Stimulated activated CD8-positive, alpha-beta memory T cell treated with anti-CD3 and anti-CD28 coated beads, Interleukin-15, amount 100 ng/mL, for 4 hours (primary cell): ENCODE data around the gene FMN2.

ENCODE experiments used
- DNase-seq, 2 donors: peaks; one replicate each; pipeline ENCODE4 v3.0.0-alpha.2; 2020; ENCODE audit warnings: low read depth in 2 of 2

The FMN2 gene

GRCh38 chr1:240198376-240198775 lies 106.7 kb downstream of the FMN2 start:
- no peak for DNase-seq

DNA sequence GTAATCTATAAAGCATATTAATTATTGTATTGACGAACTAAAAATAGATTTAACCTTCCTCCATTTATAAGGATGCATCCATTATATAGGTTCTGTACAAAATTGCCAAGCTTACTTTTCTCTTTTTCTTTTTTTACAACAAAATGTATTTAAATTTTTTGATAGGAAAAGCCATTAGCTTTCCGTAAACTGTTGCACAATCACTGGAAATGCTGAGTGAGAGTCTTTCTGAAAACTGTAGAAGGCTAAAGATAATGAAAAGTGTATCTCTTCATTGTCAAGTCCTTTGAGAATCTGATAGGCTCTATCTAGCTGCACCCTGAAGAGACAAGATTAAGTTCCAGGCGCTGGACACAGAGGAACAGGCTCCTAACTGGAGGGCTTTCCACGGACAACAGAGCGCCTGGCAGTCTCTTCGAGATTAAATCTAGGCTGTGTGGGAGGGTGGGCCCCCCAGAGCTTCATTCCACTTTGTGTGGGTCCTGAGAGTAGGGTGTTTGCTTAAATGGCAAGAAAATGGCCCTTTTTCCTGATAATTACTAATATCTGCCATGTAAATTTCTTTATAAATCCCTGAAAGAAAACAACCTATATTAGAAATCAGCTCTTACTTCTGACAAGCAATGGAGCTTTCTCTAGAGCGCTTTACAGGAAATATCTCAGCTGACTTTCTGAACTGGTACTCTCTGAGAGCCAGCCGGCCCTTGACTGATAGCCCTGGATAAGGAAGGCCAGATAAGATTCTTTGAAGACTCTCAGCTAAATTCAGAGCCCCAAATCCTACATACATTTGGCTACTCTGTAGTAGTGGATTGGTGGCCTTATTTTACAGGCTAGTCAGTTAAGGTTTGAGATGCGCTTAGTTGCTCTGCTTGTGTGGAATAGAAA lies 108.3 kb downstream of the FMN2 start:
- DNase-seq: no peak

DNA sequence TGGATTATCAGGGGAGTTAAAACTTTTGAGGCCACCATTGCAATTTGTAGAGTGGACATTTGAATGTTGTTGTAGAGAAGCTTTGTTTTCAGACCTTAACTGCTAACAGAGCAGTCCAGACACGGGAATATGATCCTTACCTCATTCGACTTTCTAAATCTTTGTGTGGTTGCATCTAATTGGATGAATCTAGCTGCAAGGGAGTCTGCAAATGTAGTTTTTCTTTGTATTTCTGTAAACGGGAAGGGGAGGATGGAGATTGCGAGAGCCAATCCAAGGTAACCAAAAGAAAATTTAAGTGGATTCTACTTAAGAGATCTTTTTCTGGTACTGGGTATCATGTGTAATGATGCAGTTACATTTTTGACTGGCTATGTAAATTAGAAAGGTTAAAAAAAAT lies 110.2 kb downstream of the FMN2 start:
- DNase-seq: no peak

DNA sequence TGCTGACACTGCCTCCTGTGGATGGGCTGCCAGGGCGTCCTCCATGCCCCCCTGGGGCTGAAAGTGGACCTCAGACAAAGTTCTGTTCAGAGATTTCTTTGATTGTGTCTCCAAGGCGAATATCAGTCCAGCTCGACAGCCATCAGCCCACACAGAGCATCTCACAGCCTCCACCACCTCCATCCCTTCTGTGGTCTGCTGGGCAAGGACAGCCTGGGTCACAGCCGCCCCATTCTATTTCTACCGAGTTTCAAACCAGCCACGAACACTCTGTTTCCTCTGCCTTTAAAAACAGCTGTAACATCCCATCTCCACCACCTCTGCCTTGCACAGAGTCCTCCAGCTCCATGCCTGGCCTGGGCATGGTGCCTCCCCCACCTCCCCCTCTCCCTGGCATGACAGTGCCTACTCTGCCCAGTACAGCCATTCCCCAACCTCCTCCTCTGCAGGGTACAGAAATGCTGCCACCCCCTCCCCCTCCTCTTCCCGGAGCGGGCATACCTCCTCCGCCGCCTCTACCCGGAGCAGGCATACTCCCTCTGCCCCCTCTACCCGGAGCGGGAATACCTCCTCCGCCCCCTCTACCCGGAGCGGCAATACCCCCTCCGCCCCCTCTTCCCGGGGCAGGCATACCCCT lies 115.5 kb downstream of the FMN2 start:
- no peak for DNase-seq

GRCh38 chr1:240210026-240210425 lies 118.3 kb downstream of the FMN2 start:
- no peak for DNase-seq

DNA sequence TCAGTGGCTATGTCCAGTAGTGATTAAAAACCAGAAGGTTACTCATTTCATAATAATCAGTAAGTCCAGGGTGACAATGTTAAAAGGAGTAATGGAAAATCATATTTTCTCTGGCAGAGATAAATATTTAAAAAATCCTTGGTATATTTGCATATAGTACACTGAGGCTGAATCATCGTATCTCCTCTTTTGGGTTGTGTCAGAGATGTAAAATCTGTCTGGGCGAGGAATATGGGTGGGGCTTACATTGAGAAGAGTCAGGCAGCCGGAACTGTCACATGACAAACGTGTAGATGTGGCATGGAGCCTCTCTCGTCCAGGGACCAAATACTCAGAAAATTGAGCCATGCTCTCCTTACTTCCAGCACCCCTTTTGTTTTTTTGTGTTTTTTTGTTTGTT lies 120.9 kb downstream of the FMN2 start:
- DNase-seq: no peak

DNA sequence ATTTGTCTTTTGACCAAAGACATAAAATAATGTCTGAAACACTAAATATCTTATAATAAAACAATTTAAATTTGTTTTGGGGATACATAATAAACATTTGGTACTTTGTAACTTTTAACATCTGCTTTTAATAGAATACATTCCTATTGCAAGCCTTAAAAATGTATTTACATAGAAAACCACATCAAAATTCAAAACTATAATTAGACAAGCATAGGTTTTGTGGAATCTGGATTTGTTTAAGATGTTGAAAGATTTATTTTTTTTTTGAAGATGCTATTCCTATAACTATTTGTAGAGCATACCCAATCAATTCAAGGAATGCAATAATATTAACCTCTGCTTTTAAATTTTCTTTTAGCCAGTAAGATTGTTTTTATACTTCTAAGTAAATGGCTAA lies 125.7 kb downstream of the FMN2 start:
- DNase-seq: no peak

DNA sequence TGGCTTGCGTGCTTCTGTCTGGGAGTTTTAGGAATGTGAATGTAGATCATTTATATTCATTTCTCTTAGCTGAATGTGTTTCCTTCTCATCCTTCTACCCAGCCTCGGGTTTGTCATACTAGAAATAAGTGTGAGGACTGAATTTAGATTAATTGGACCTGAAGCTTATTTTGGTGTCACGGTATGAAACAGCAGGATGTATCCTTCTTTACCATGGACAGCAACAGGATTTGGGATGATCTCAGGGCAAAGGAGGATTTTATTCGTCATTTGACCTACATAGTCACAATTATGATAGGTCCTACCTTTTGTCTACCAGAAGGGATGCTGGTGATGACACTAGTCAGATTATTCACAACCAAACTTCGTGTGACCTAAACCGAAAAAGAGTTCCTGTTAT lies 127.4 kb downstream of the FMN2 start:
- no peak for DNase-seq

GRCh38 chr1:240226102-240226501 lies 134.4 kb downstream of the FMN2 start:
- DNase-seq: no peak

DNA sequence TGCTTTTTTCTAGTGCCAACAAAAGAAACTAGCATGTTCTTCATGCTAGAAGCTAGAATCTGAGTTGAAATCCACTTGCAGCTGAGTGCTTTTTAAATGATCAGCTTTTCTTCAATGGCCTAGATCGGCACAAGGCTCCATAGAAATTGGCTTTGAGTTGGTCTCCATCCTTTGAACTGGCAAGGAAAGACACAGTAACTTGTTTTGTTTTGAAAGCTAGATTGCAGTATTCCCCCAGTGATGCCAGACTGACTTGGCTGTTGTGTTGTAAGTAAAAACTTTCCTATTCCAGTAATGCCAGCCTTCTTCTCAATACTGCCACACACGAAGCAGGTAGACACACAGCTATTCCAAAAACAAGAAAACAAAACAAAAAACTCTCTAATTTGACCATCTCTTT lies 139.1 kb downstream of the FMN2 start:
- no peak for DNase-seq

GRCh38 chr1:240232530-240232929 lies 140.8 kb downstream of the FMN2 start:
- no peak for DNase-seq

DNA sequence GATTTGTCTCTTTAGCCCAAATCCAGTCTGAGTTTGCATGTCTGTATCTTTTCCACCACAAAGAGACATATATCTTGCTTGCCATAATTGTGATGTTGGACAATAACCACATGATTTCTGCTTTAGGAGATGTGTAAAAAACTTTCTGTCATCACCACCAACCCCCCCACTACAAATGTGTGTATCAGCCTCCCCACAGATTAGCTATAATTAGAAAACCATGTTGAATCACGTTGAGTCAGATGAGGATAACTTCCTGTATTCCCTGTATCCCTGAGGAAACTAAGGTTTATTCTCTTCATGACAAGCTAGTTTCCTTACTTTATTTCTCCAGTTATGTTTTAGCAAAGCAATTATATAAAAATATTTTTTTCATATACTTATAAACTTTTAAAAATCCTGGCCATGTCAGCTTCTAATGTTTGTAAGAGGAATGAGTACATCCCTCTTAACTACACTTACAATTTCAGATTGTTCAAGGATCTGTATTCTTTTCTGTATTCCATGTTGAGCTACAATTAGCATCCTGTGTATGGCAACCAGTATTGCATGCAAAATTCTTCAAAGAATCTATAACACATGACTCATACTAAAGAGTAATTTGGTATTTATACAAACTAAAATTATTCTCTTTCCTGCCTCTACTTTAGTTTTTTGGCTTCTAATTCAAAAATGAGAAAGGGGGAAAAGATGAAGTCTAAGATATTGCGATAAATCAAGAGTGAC lies 143.0 kb downstream of the FMN2 start:
- no peak for DNase-seq

GRCh38 chr1:240235521-240236288 lies 144.0 kb downstream of the FMN2 start:
- no peak for DNase-seq

- DNase-seq: no peak
These were observed 145.6 kb downstream of the FMN2 start for GRCh38 chr1:240237305-240237721.

DNA sequence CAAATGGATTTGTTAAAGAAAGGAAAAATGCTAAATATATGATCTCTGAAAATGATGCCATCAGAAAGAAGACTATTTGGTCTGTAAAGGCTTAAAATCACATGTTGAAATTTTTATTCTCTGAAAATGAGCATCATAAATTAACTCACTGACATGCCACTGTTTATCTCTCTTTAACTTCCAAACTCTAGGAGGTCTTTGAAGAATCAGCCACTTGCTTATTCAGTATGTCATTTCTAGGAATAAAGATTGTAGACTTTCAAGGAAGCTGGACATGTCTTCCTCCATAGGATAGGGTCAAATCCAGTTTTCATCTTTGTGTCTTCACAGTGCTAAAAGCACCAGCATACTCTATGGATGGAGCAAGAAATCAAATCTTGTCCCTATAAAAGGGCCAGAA lies 147.6 kb downstream of the FMN2 start:
- DNase-seq: no peak

- DNase-seq: no peak
These were observed 149.6 kb downstream of the FMN2 start for GRCh38 chr1:240241278-240241677.

- no peak for DNase-seq
These were observed 151.0 kb downstream of the FMN2 start for GRCh38 chr1:240242601-240243144.

- no peak for DNase-seq
These were observed 153.4 kb downstream of the FMN2 start for GRCh38 chr1:240244968-240245628.

GRCh38 chr1:240245629-240246020 lies 153.9 kb downstream of the FMN2 start:
- DNase-seq: no peak

DNA sequence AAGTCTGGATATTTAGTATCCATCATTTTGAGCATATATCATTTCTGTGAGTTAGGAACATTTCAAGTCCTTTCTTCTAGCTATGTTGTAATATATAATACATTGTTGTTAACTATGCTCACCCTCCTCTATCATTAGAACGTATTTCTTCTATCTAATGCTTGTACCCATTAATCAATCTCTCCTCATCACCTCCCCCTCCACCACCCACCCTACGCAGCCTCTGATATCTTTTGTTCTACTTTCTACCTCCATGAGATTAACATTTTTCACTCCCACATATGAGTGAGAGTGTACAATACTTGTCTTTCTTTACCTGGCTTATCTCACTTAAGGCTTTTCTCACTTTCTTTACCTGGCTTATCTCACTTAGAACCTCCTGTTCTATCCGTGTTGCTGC lies 156.2 kb downstream of the FMN2 start:
- DNase-seq: no peak

DNA sequence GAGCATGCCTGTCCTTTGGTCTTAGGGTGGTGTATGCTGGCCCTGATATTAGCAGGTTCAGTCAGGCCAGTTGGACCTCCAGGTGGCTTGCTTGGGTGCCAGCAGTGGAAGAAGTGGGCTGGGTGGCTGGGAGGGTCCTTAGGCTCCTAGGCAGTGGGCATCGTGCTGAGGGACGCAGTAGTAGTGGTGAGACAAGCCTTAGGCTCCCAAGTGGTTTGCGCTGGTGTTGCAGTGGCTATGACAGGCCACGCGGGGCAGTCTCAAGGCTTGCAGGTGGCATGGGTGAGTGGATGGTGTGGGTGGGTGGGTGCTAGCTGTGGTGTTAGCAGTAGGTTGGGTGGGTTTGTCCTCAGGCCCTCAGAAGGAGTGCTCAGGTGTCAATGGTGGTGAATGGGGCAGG lies 162.3 kb downstream of the FMN2 start:
- no peak for DNase-seq
